ENCODE measurements around the gene IGF2BP3.

GRCh38 chr7:23267357-23267756, 202.9 kb downstream of the IGF2BP3 start:
- TF ChIP-seq CTCF (IDR thresholded peaks at IDR 0.05) (no peak), POLR2AphosphoS5 (IDR thresholded peaks at IDR 0.05; ENCODE audit: low read depth, low read length) (no peak), REST (IDR thresholded peaks at IDR 0.05; ENCODE audit: insufficient read depth in 1 of 2, low read depth in 2 of 2, low read length in 1 of 2) (no peak), TCF7L2 (IDR thresholded peaks at IDR 0.05; ENCODE audit: low read depth, low read length) (no peak)

Data from Panc1 (cell line).